OCI-LY7 (cell line): Measurements from ENCODE around the gene CCDC92. TPM values are rescaled to one million over a fixed set of nuclear protein-coding genes. Genes with fewer than 3 reads are reported as not detected.

Experiments
- BruUV-seq: library from RNA; stranded (reverse); fragments of 400-500 nt; replicated peaks from 2 replicates; lab custom pipeline; 2021; lab: Mats Ljungman, UMichigan
- CTCF ChIA-PET: fragments of 300-600 bp; sonication (Branson Sonifier 250); formaldehyde crosslinking; loops from one replicate; lab custom pipeline; 2022; ENCODE audit warnings: antibody characterized with exemption; ENCODE audit not compliant: unreplicated experiment; lab: Charles Lee
- POLR2A ChIA-PET: fragments of 300-600 bp; sonication (Branson Sonifier 250); formaldehyde crosslinking; loops from one replicate; lab custom pipeline; 2022; ENCODE audit warnings: antibody characterized with exemption; lab: Charles Lee
- DNase-seq: peaks from one replicate; pipeline ENCODE4 v3.0.0-alpha.2; 2015; ENCODE audit warnings: low spot score
- H2AFZ ChIP-seq: fragments of 200-600 bp; sonication (generic), shearing (Covaris generic); 2 replicates; pipeline ENCODE4 v1.6.1; 2014; ENCODE audit warnings: mild to moderate bottlenecking, antibody characterized with exemption, low read length, moderate library complexity
- H3K27ac ChIP-seq: fragments of 200-600 bp; sonication (generic); 2 replicates; pipeline ENCODE4 v1.5.1; 2014; ENCODE audit warnings: mixed run types, low read depth, mild to moderate bottlenecking, moderate library complexity, low read length, inconsistent platforms; ENCODE audit not compliant: poor library complexity, severe bottlenecking
- H3K36me3 ChIP-seq: fragments of 200-600 bp; sonication (generic); 2 replicates; pipeline ENCODE4 v1.6.1; 2014; ENCODE audit warnings: mild to moderate bottlenecking, antibody characterized with exemption, low read length, moderate library complexity, mixed read lengths; ENCODE audit not compliant: insufficient read depth
- H3K4me1 ChIP-seq: fragments of 200-600 bp; sonication (generic); 2 replicates; pipeline ENCODE4 v1.5.1; 2014; ENCODE audit warnings: mild to moderate bottlenecking, low read length; ENCODE audit not compliant: insufficient read depth, poor library complexity, severe bottlenecking
- H3K4me2 ChIP-seq: fragments of 200-600 bp; sonication (generic); 2 replicates; pipeline ENCODE4 v1.6.1; 2014; ENCODE audit warnings: mild to moderate bottlenecking, low read length
- H3K4me3 ChIP-seq: fragments of 200-600 bp; sonication (generic); 2 replicates; pipeline ENCODE4 v1.5.1; 2014; ENCODE audit warnings: mild to moderate bottlenecking, low read depth, low read length; ENCODE audit not compliant: poor library complexity, severe bottlenecking
- H3K79me2 ChIP-seq: fragments of 200-600 bp; sonication (generic); 2 replicates; pipeline ENCODE4 v1.6.1; 2016; ENCODE audit warnings: low read depth, mild to moderate bottlenecking, low read length, moderate library complexity, mixed read lengths; ENCODE audit not compliant: insufficient read depth
- H3K9me2 ChIP-seq: fragments of 200-600 bp; sonication (generic); 2 replicates; pipeline ENCODE4 v1.6.1; 2016; ENCODE audit warnings: mild to moderate bottlenecking, low read length, mixed read lengths; ENCODE audit not compliant: insufficient read depth
- H3K9me3 ChIP-seq: fragments of 200-600 bp; sonication (generic); 2 replicates; pipeline ENCODE4 v1.6.1; 2014; ENCODE audit warnings: mild to moderate bottlenecking, mixed run types, low read length, mixed read lengths
- H4K20me1 ChIP-seq: fragments of 200-600 bp; sonication (generic); 2 replicates; pipeline ENCODE4 v1.6.1; 2014; ENCODE audit warnings: mild to moderate bottlenecking, antibody characterized with exemption, low read length, moderate library complexity, mixed read lengths; ENCODE audit not compliant: insufficient read depth
- CTCF ChIP-seq: fragments of 200-600 bp; sonication (generic); conservative IDR thresholded peaks from 2 replicates; pipeline ENCODE4 v1.5.1; 2014; ENCODE audit warnings: mild to moderate bottlenecking, antibody characterized with exemption, low read length, moderate library complexity, mixed read lengths
- EZH2phosphoT487 ChIP-seq: fragments of 200-600 bp; sonication (generic); IDR thresholded peaks from 2 replicates; pipeline ENCODE4 v1.6.1; 2018; ENCODE audit warnings: low read depth, borderline replicate concordance, mild to moderate bottlenecking, mixed run types, antibody characterized with exemption, low read length, moderate library complexity, mixed read lengths
- intact Hi-C: fragments of 100-400 bp; cut with micrococcal nuclease; formaldehyde crosslinking; loops from one replicate; pipeline ENCODE4 v1.10.0; 2022; ENCODE audit not compliant: unreplicated experiment
- total RNA-seq, 2 experiments: library from RNA; depleted of rRNA in 1 of 2; stranded (reverse); fragments of >200 nt in 1 of 2; shearing (Covaris generic) in 1 of 2; gene quantifications; 2 replicates each; pipeline ENCODE4 v1.2.3, GENCODE V29; 2014 to 2022

Gene CCDC92
- total RNA-seq, 2 experiments from 2014 or later = 3.1 to 12.3 TPM

GRCh38 chr12:123949770-123950165 lies 22.9 kb downstream of the CCDC92 start:
- Histone ChIP-seq H3K27ac (no peak overlapping the region), H3K36me3 (no peaks in the 10 kb centered on the region), H4K20me1 (no peaks in the 10 kb centered on the region), H3K4me2 (no peak overlapping the region), H3K9me3 (no peaks in the 10 kb centered on the region), H3K79me2 (no peaks in the 10 kb centered on the region), H3K9me2 (no peaks in the 10 kb centered on the region), H3K4me3 (no peak overlapping the region), H3K4me1 (no peaks in the 10 kb centered on the region), H2AFZ (no peak overlapping the region)
- CTCF ChIA-PET = no interaction called here
- POLR2A ChIA-PET = interaction anchor here (0.7 kb wide), 1 partner anchor 11 kb away, joined by 3 read pairs; no protein-coding TSS in a partner anchor
- no peak for TF ChIP-seq EZH2phosphoT487
- TF ChIP-seq CTCF = no peak
- intact Hi-C loops = no loop called here
- BruUV-seq = no TSS peak
- DNase-seq = no peak

GRCh38 chr12:123948796-123949769 lies 23.5 kb downstream of the CCDC92 start:
- no peaks in the 10 kb centered on the region for H3K79me2 ChIP-seq

More at GRCh38 chr12:123948796-123949769, 23.5 kb downstream of the CCDC92 start:
- no TSS peak for BruUV-seq
- ChIA-PET CTCF (no interaction called here), POLR2A (interaction anchor here (0.6 to 0.7 kb wide), 2 partner anchors 11 to 280 kb away, joined by 3 read pairs; no protein-coding TSS in a partner anchor)
- Histone ChIP-seq H3K9me2 (no peaks in the 10 kb centered on the region), H4K20me1 (no peaks in the 10 kb centered on the region), H3K9me3 (no peaks in the 10 kb centered on the region), H3K4me3 (no peak overlapping the region), H3K4me2 (no peak overlapping the region), H3K27ac (no peak overlapping the region), H3K36me3 (no peaks in the 10 kb centered on the region), H3K4me1 (no peaks in the 10 kb centered on the region), H2AFZ (no peak overlapping the region)
- intact Hi-C loops = no loop called here
- DNase-seq = no peak
- TF ChIP-seq CTCF (no peak), EZH2phosphoT487 (no peak)
